ENCODE data around the gene SORBS2.

GRCh38 chr4:185748901-185749390, 63.0 kb downstream of the SORBS2 start:
- TF ChIP-seq CTCF (IDR thresholded peaks at IDR 0.05) (no peak), IRF2 (CRISPR knock-in tag; IDR thresholded peaks at IDR 0.05; ENCODE audit: borderline replicate concordance, low read depth) (no peak), NR1H2 (CRISPR knock-in tag; IDR thresholded peaks at IDR 0.05) (no peak), OVOL2 (CRISPR knock-in tag; IDR thresholded peaks at IDR 0.05; ENCODE audit: borderline replicate concordance) (no peak), ESRRA (CRISPR knock-in tag; IDR thresholded peaks at IDR 0.05; ENCODE audit: borderline replicate concordance) (no peak), SP1 (CRISPR knock-in tag; conservative IDR thresholded peaks at IDR 0.05) (no peak), ZNF671 (CRISPR knock-in tag; IDR thresholded peaks at IDR 0.05) (no peak), IRF1 (CRISPR knock-in tag; IDR thresholded peaks at IDR 0.05) (no peak)

Measured in WTC11 (cell line).